ENCODE results near the gene SHC4. TPM values are rescaled to one million over a fixed set of nuclear protein-coding genes. Genes with fewer than 3 reads are reported as not detected.
"Not testable (repeated sequence)": the region's sequence is repeated elsewhere in the genome, so short reads cannot be mapped to it uniquely, and the experiment has no call there.

Gene SHC4
- total RNA-seq, 1 donor, result 0.10 TPM

GRCh38 chr15:48916721-48917120 lies 47.0 kb downstream of the SHC4 start:
- Histone ChIP-seq H3K4me1 (ENCODE audit: insufficient read depth, low read length) (no peaks in the 10 kb centered on the region), H3K9me3 (ENCODE audit: low read depth, low read length) (no peaks in the 10 kb centered on the region), H3K27me3 (ENCODE audit: insufficient read depth, low read length) (peaks cover 3% of the 10 kb centered on the region), H3K4me3 (ENCODE audit: low read length) (no peak overlapping the region)

DNA sequence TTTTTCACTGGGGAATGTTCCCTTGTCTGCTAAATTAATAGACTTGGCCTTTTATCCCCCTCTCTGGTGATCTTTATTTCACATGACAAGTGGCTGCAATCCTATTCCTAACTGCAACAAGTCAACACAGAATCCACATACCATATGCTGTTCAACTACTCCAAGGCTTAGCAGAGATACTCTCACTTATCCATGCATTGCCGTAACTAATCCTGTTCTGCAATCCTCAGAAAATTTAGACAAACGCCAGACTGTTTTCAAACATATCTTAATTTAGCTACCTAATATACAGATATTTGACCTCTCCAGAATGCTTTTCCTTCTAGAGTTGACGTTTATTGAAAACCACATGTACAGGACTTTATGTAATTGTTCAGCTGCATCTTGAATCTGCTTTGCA lies 47.9 kb downstream of the SHC4 start:
- Histone ChIP-seq H3K4me1 (ENCODE audit: insufficient read depth, low read length) (no peaks in the 10 kb centered on the region), H3K27me3 (ENCODE audit: insufficient read depth, low read length) (peaks cover 3% of the 10 kb centered on the region), H3K9me3 (ENCODE audit: low read depth, low read length) (no peaks in the 10 kb centered on the region), H3K4me3 (ENCODE audit: low read length) (no peak overlapping the region)

DNA sequence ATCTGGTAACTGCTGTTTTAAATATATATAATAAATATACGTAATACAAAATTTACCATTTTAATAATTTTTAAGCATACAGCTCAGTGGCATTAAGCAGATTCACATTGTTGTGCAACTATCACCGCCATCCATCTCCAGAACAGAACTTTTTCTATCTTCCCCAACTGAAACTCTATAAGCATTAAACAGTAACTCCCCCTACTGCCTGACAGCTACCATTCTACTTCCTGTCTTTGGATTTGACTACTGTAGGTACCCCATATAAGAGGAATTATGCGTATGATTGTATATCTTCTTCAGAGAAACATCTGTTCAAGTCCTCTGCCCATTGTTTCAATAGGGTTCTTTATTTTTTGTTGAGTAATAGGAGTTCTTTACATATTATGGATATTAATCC lies 49.0 kb downstream of the SHC4 start:
- peaks cover 3% of the 10 kb centered on the region for H3K27me3 ChIP-seq (ENCODE audit: insufficient read depth, low read length)
- H3K4me3 ChIP-seq (ENCODE audit: low read length), result no peak overlapping the region

GRCh38 chr15:48913141-48913540 lies 50.6 kb downstream of the SHC4 start:
- no peaks in the 10 kb centered on the region for H3K4me1 ChIP-seq (ENCODE audit: insufficient read depth, low read length)
- no peak overlapping the region for H3K4me3 ChIP-seq (ENCODE audit: low read length)
- H3K9me3 ChIP-seq (ENCODE audit: low read depth, low read length), result no peaks in the 10 kb centered on the region
- peaks cover 3% of the 10 kb centered on the region for H3K27me3 ChIP-seq (ENCODE audit: insufficient read depth, low read length)

More for the DNA sequence above, 49.0 kb downstream of the SHC4 start:
- Histone ChIP-seq H3K4me1 (ENCODE audit: insufficient read depth, low read length) (no peaks in the 10 kb centered on the region), H3K9me3 (ENCODE audit: low read depth, low read length) (no peaks in the 10 kb centered on the region)

DNA sequence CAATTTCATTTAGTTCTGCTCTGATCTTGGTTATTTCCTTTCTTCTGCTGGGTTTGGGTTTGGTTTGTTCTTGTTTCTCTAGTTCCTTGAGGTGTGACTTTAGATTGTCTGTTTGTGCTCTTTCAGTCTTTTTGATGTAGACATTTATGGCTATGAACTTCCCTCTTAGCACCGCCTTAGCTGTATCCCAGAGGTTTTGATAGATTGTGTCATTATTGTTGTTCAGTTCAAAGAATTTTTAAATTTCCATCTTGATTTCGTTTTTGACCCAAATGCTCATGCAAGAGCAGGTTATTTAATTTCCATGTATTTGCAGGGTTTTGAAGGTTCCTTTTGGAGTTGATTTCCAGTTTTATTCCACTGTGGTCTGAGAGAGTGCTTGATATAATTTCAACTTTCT lies 53.2 kb downstream of the SHC4 start:
- H3K27me3 ChIP-seq (ENCODE audit: insufficient read depth, low read length); H3K4me1 ChIP-seq (ENCODE audit: insufficient read depth, low read length); H3K4me3 ChIP-seq (ENCODE audit: low read length); H3K9me3 ChIP-seq (ENCODE audit: low read depth, low read length): not testable (repeated sequence)

GRCh38 chr15:48909313-48909712 lies 54.4 kb downstream of the SHC4 start:
- H3K4me1 ChIP-seq (ENCODE audit: insufficient read depth, low read length); H3K9me3 ChIP-seq (ENCODE audit: low read depth, low read length); H3K4me3 ChIP-seq (ENCODE audit: low read length); H3K27me3 ChIP-seq (ENCODE audit: insufficient read depth, low read length): not testable (repeated sequence)

DNA sequence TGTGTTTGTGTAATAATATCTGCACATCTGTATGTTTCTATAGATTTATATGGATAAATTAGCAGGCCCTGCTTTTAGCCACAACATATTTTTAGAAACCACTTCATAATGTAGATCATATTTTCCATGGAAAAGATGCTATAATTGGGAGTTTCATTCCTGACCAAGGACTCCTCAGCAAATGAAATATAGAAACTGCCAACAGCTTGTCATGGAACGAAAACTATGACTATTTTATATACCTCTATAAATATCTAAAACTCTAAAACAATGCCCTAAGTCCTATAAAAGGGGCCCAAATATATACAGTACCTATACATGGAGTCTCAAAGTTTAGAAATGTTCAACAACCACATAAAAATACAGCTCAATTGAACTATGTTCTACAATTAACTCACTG lies 57.9 kb downstream of the SHC4 start:
- H3K4me3 ChIP-seq (ENCODE audit: low read length), result no peak overlapping the region
- no peaks in the 10 kb centered on the region for H3K9me3 ChIP-seq (ENCODE audit: low read depth, low read length)
- no peaks in the 10 kb centered on the region for H3K27me3 ChIP-seq (ENCODE audit: insufficient read depth, low read length)
- no peaks in the 10 kb centered on the region for H3K4me1 ChIP-seq (ENCODE audit: insufficient read depth, low read length)

- Histone ChIP-seq H3K4me3 (ENCODE audit: low read length) (no peak overlapping the region), H3K9me3 (ENCODE audit: low read depth, low read length) (no peaks in the 10 kb centered on the region), H3K27me3 (ENCODE audit: insufficient read depth, low read length) (no peaks in the 10 kb centered on the region), H3K4me1 (ENCODE audit: insufficient read depth, low read length) (no peaks in the 10 kb centered on the region)
Observed at GRCh38 chr15:48905216-48905615, 58.5 kb downstream of the SHC4 start.

- Histone ChIP-seq H3K9me3 (ENCODE audit: low read depth, low read length) (no peaks in the 10 kb centered on the region), H3K27me3 (ENCODE audit: insufficient read depth, low read length) (no peaks in the 10 kb centered on the region), H3K4me1 (ENCODE audit: insufficient read depth, low read length) (no peaks in the 10 kb centered on the region), H3K4me3 (ENCODE audit: low read length) (no peak overlapping the region)
Observed at GRCh38 chr15:48904758-48905157, 59.0 kb downstream of the SHC4 start.

DNA sequence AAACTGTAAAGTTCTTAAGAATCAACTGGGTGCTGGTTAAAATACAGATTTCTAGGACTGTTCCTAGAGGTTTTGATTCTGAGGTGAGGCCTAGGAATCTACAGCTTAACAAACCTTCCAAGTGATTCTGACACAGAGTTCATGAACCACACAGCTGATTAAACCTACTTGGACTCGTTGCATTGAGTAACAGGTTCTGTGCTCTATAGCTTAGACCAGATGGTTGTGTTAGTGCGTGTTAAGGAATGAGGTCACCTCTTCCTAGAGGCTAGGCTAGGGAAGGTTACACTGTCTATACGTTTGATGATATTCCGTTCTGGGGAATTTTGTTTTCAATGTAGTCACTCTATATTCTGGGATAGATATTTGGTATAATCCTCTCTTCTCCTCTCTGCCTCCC lies 63.9 kb downstream of the SHC4 start:
- H3K4me3 ChIP-seq (ENCODE audit: low read length), result no peak overlapping the region
- no peaks in the 10 kb centered on the region for H3K4me1 ChIP-seq (ENCODE audit: insufficient read depth, low read length)
- H3K9me3 ChIP-seq (ENCODE audit: low read depth, low read length), result no peaks in the 10 kb centered on the region
- H3K27me3 ChIP-seq (ENCODE audit: insufficient read depth, low read length), result peaks cover 4% of the 10 kb centered on the region

- peaks cover 4% of the 10 kb centered on the region for H3K27me3 ChIP-seq (ENCODE audit: insufficient read depth, low read length)
- H3K4me3 ChIP-seq (ENCODE audit: low read length), result no peak overlapping the region
- H3K4me1 ChIP-seq (ENCODE audit: insufficient read depth, low read length), result no peaks in the 10 kb centered on the region
- H3K9me3 ChIP-seq (ENCODE audit: low read depth, low read length), result no peaks in the 10 kb centered on the region
Observed at GRCh38 chr15:48898446-48898845, 65.3 kb downstream of the SHC4 start.

DNA sequence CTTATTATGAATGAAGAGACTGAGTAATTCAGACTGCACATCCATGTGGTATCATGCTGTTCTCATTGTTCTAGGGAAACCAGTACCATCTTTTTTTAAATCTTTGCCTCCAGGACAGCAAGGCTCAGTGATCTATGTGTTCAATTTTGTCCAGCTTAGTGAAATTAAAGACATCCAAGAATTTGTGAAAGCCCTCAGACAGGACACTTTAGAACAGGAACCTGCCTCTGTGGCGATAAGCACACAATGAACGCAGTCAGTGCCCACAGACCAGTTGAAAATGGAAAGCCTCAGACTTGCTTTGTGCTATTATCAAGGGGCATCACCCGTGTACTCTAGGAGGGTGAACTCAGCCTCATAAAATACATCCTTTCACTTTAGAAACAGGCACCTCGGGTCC lies 65.7 kb downstream of the SHC4 start:
- Histone ChIP-seq H3K4me3 (ENCODE audit: low read length) (no peak overlapping the region), H3K9me3 (ENCODE audit: low read depth, low read length) (no peaks in the 10 kb centered on the region)

GRCh38 chr15:48896869-48897814 lies 66.6 kb downstream of the SHC4 start:
- no peak overlapping the region for H3K4me3 ChIP-seq (ENCODE audit: low read length)
- no peaks in the 10 kb centered on the region for H3K9me3 ChIP-seq (ENCODE audit: low read depth, low read length)
- H3K4me1 ChIP-seq (ENCODE audit: insufficient read depth, low read length), result no peaks in the 10 kb centered on the region
- H3K27me3 ChIP-seq (ENCODE audit: insufficient read depth, low read length), result peaks cover 6% of the 10 kb centered on the region

More for the DNA sequence above, 65.7 kb downstream of the SHC4 start:
- H3K27me3 ChIP-seq (ENCODE audit: insufficient read depth, low read length), result peaks cover 4% of the 10 kb centered on the region
- H3K4me1 ChIP-seq (ENCODE audit: insufficient read depth, low read length), result no peaks in the 10 kb centered on the region

- Histone ChIP-seq H3K9me3 (ENCODE audit: low read depth, low read length) (no peaks in the 10 kb centered on the region), H3K27me3 (ENCODE audit: insufficient read depth, low read length) (peaks cover 6% of the 10 kb centered on the region), H3K4me1 (ENCODE audit: insufficient read depth, low read length) (no peaks in the 10 kb centered on the region), H3K4me3 (ENCODE audit: low read length) (no peak overlapping the region)
Observed at GRCh38 chr15:48893311-48893710, 70.4 kb downstream of the SHC4 start.

GRCh38 chr15:48891232-48891765 lies 72.4 kb downstream of the SHC4 start:
- peaks cover 6% of the 10 kb centered on the region for H3K27me3 ChIP-seq (ENCODE audit: insufficient read depth, low read length)
- no peaks in the 10 kb centered on the region for H3K4me1 ChIP-seq (ENCODE audit: insufficient read depth, low read length)
- H3K4me3 ChIP-seq (ENCODE audit: low read length), result no peak overlapping the region
- no peaks in the 10 kb centered on the region for H3K9me3 ChIP-seq (ENCODE audit: low read depth, low read length)

Data from mononuclear cell (primary cell).